ENCODE measurements around the gene KIRREL1. TPM values are rescaled to one million over a fixed set of nuclear protein-coding genes. Genes with fewer than 3 reads are reported as not detected.

Gene KIRREL1
- total RNA-seq, 2 donors from 2014 or later, result 18.6 to 50.2 TPM

DNA sequence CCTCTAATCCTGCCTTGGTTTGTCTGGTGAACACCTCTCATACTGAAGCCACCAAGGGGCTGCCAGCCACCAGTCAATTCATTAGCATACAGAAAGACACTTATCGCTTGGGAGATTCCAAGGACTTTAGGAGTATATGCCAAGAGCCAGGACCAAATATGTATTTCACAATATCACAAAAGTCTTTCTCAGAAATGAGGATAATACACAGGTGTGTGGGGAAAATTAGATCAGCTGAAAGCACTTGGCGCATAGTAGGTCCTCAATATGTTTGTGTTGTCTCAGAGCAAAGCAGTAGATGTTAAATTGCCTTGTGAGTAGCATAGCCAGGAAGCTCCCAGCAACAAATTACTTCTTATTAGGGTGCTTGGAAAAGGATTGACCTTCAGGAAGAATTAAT, 34.1 kb downstream of the KIRREL1 start:
- TF ChIP-seq, protein P1, sequence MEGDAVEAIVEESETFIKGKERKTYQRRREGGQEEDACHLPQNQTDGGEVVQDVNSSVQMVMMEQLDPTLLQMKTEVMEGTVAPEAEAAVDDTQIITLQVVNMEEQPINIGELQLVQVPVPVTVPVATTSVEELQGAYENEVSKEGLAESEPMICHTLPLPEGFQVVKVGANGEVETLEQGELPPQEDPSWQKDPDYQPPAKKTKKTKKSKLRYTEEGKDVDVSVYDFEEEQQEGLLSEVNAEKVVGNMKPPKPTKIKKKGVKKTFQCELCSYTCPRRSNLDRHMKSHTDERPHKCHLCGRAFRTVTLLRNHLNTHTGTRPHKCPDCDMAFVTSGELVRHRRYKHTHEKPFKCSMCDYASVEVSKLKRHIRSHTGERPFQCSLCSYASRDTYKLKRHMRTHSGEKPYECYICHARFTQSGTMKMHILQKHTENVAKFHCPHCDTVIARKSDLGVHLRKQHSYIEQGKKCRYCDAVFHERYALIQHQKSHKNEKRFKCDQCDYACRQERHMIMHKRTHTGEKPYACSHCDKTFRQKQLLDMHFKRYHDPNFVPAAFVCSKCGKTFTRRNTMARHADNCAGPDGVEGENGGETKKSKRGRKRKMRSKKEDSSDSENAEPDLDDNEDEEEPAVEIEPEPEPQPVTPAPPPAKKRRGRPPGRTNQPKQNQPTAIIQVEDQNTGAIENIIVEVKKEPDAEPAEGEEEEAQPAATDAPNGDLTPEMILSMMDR (IDR thresholded peaks at IDR 0.05), result no peak
- TF ChIP-seq POLR2AphosphoS5 (IDR thresholded peaks at IDR 0.05) (no peak), POLR2A (IDR thresholded peaks at IDR 0.05) (no peak)
- Histone ChIP-seq H3K4me1 (replicated peaks) (no peaks in the 10 kb centered on the region), H3K4me3 (no peak overlapping the region), H3K27ac (no peak overlapping the region), H3K27me3 (replicated peaks; ENCODE audit: insufficient read depth) (no peaks in the 10 kb centered on the region), H3K9me3 (no peaks in the 10 kb centered on the region), H3K36me3 (no peaks in the 10 kb centered on the region)
- WGBS, result 91% methylated on average over 2 of the region's 2 CpGs
- DNase-seq (ENCODE audit: low spot score), result no peak
- intact Hi-C loops (cut with DNase I), result no loop called here

DNA sequence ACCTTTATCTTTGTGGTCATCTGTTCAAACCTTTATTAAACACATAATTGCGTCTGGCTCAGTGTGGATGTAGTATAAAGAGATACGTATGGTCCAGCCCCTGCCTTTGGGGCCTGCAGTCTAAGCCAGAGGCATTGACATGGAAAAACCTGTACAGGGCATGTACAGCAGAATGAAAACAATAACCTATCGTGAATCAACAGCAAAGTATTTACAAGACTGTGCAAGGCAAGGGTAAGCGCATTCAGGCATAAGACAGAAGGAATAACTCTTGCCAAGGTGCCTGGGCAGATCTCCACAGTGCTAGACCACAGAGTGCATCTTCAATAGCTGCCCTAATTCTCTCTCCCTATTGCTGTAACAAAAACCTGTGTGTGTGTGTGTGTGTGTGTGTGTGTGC, 35.5 kb downstream of the KIRREL1 start:
- TF ChIP-seq, protein P1 (IDR thresholded peaks at IDR 0.05), result no peak
- no peak for TF ChIP-seq POLR2A (IDR thresholded peaks at IDR 0.05)
- peak; percentile 58 for TF ChIP-seq POLR2AphosphoS5 (IDR thresholded peaks at IDR 0.05)
- 12% methylated on average over 4 of the region's 4 CpGs for WGBS

DNA sequence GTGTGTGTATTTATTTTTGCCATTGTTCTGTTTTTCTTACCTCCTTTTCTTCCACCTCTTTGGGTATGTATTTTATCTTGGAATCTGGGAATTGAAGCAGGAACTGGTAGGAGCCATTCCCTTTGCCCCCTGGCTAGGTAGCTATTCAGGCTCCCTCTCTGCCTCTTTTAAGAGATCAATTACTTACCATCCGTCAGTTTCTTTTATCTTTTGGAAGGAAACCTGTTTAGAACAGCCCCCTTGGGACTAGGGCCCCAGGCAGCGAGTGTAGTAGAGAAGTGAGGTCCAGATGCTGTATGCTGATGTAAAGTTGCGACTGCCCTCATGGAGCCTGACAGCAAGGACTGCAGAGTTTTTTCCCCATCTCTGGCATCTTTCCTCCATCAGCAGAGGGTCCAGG, 41.6 kb downstream of the KIRREL1 start:
- Histone ChIP-seq H3K9me3 (no peaks in the 10 kb centered on the region), H3K27me3 (replicated peaks; ENCODE audit: insufficient read depth) (no peaks in the 10 kb centered on the region), H3K4me3 (no peak overlapping the region), H3K4me1 (replicated peaks) (no peaks in the 10 kb centered on the region), H3K36me3 (no peaks in the 10 kb centered on the region), H3K27ac (no peak overlapping the region)
- intact Hi-C loops (cut with DNase I), result loop anchor here (5.0 kb wide), 1 partner anchor 52 kb away; no protein-coding TSS in a partner anchor
- no peak for DNase-seq (ENCODE audit: low spot score)
- TF ChIP-seq POLR2AphosphoS5 (IDR thresholded peaks at IDR 0.05) (no peak), POLR2A (IDR thresholded peaks at IDR 0.05) (no peak)
- TF ChIP-seq, protein P1 (IDR thresholded peaks at IDR 0.05), result no peak
- 79% methylated on average over 3 of the region's 3 CpGs for WGBS

More for the DNA sequence above, 35.5 kb downstream of the KIRREL1 start:
- no peak overlapping the region for H3K4me3 ChIP-seq
- intact Hi-C loops (cut with DNase I), result no loop called here
- H3K36me3 ChIP-seq, result no peaks in the 10 kb centered on the region
- peak; percentile 54 for DNase-seq (ENCODE audit: low spot score)
- H3K9me3 ChIP-seq, result no peaks in the 10 kb centered on the region
- H3K4me1 ChIP-seq (replicated peaks), result no peaks in the 10 kb centered on the region
- no peak overlapping the region for H3K27ac ChIP-seq
- no peaks in the 10 kb centered on the region for H3K27me3 ChIP-seq (replicated peaks; ENCODE audit: insufficient read depth)

DNA sequence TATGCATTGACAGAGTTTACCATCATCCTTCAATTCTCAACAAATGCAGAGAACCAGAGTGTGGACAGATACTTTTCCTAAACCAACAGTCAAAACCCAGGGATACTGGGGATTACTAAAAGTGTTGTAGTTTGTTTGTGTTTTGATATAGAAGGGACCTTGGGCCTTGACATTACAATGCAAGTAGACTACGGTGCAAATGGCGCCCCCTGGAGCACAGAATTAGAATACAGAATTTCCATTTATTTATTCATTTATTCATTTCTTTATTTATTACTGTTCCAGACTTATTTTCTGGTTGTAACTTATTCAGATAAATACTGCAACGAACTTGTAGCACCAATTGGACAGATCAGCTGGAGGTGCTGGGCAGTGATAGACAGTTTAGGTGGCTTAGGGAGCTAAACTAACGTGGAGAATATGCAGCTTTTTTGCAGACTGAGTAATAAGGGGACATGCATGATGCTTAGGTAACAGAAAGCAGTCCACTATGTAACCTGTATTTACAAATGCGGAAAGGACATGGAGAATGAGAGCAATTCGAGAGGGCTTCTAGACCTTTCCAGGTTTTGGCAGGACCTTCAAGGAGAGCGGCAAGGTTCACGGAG, 42.6 kb downstream of the KIRREL1 start:
- intact Hi-C loops (cut with DNase I), result loop anchor here (1.0 to 5.0 kb wide), 2 partner anchors 43 to 51 kb away; partner anchors contain the start of gene KIRREL1
- Histone ChIP-seq H3K36me3 (no peaks in the 10 kb centered on the region), H3K4me1 (replicated peaks) (no peaks in the 10 kb centered on the region), H3K4me3 (no peak overlapping the region), H3K27me3 (replicated peaks; ENCODE audit: insufficient read depth) (no peaks in the 10 kb centered on the region), H3K27ac (no peak overlapping the region), H3K9me3 (no peaks in the 10 kb centered on the region)
- 58% methylated on average over 8 of the region's 8 CpGs for WGBS
- TF ChIP-seq, protein P1 (IDR thresholded peaks at IDR 0.05), result peak; percentile 41 to 80 (median 61)
- TF ChIP-seq POLR2A (IDR thresholded peaks at IDR 0.05), result no peak
- TF ChIP-seq POLR2AphosphoS5 (IDR thresholded peaks at IDR 0.05), result peak; percentile 6
- peak; percentile 24 for DNase-seq (ENCODE audit: low spot score)
